ENCODE results near the gene EMC10. TPM values are rescaled to one million over a fixed set of nuclear protein-coding genes. Genes with fewer than 3 reads are reported as not detected.
"Not testable (repeated sequence)": the region's sequence is repeated elsewhere in the genome, so short reads cannot be mapped to it uniquely, and the experiment has no call there.

EMC10 gene
- total RNA-seq, 4 donors from 2014 or later, result 34.9 to 77.2 (median 71.1) TPM

GRCh38 chr19:50435627-50436026, 40.7 kb upstream of the EMC10 start:
- DNase-seq (ENCODE audit: low spot score in 2 of 2), result no peak

DNA sequence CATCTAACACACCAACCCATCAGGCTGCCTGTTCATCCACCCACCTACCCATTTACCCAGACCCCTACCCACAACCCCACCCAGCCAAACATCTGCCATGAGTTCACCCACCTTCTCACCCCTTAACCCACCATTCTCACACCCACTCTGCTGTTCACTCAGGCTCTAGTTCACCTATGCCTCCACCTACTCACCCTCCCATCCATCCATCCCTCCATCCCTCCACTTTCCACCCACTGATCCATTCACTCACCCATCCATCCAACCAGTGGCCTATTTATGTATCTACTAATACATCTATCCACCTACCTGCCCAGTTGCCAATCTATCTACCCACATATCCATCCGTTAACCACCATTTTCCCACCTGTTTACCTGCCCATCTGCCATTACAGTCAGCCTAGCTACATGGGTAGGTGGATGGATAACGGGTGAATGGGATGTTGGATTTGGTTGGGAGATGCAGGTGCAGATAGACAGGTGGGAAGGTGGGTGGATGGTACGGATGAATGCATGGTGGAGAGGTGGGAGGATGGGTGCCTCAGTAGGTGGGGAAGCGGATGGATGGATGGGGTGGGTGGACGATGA, 38.4 kb upstream of the EMC10 start:
- Histone ChIP-seq H3K27me3 (peaks cover 29% of the 10 kb centered on the region), H3K27ac (no peak overlapping the region), H3K36me3 (no peaks in the 10 kb centered on the region), H3K4me1 (no peaks in the 10 kb centered on the region), H3K4me3 (no peak overlapping the region), H3K9me3 (no peaks in the 10 kb centered on the region)
- TF ChIP-seq POLR2A (IDR thresholded peaks at IDR 0.05) (no peak), CTCF (IDR thresholded peaks at IDR 0.05) (no peak), EP300 (IDR thresholded peaks at IDR 0.05) (no peak)
- no peak for DNase-seq (ENCODE audit: low spot score in 2 of 2)
- WGBS, result 85% methylated on average over 5 of the region's 5 CpGs

More at GRCh38 chr19:50435627-50436026, 40.7 kb upstream of the EMC10 start:
- no peak overlapping the region for H3K27ac ChIP-seq
- H3K4me3 ChIP-seq, result no peak overlapping the region
- 82% methylated on average over 12 of the region's 12 CpGs for WGBS
- peaks cover 20% of the 10 kb centered on the region for H3K4me1 ChIP-seq
- TF ChIP-seq CTCF (IDR thresholded peaks at IDR 0.05) (no peak), EP300 (IDR thresholded peaks at IDR 0.05) (no peak), POLR2AphosphoS5 (IDR thresholded peaks at IDR 0.05) (no peak), POLR2A (IDR thresholded peaks at IDR 0.05) (no peak)
- H3K36me3 ChIP-seq, result no peaks in the 10 kb centered on the region
- peaks cover 41% of the 10 kb centered on the region for H3K27me3 ChIP-seq
- no peaks in the 10 kb centered on the region for H3K9me3 ChIP-seq

GRCh38 chr19:50439130-50439529, 37.2 kb upstream of the EMC10 start:
- H3K4me1 ChIP-seq, result not testable (repeated sequence)

GRCh38 chr19:50444059-50444458, 32.2 kb upstream of the EMC10 start:
- H3K36me3 ChIP-seq, result no peaks in the 10 kb centered on the region
- H3K27me3 ChIP-seq, result no peaks in the 10 kb centered on the region
- no peak for DNase-seq (ENCODE audit: low spot score in 2 of 2)
- no peak overlapping the region for H3K27ac ChIP-seq
- WGBS, result 77% methylated on average over 1 of the region's 1 CpG
- TF ChIP-seq CTCF (IDR thresholded peaks at IDR 0.05) (no peak), POLR2AphosphoS5 (IDR thresholded peaks at IDR 0.05) (no peak), EP300 (IDR thresholded peaks at IDR 0.05) (no peak), POLR2A (IDR thresholded peaks at IDR 0.05) (no peak)
- H3K4me1 ChIP-seq, result no peaks in the 10 kb centered on the region
- H3K9me3 ChIP-seq, result no peaks in the 10 kb centered on the region
- H3K4me3 ChIP-seq, result no peak overlapping the region

More at GRCh38 chr19:50439130-50439529, 37.2 kb upstream of the EMC10 start:
- not testable (repeated sequence) for DNase-seq (ENCODE audit: low spot score in 2 of 2); H3K36me3 ChIP-seq; H3K27ac ChIP-seq; H3K4me3 ChIP-seq; H3K9me3 ChIP-seq
- 42% methylated on average over 2 of the region's 2 CpGs for WGBS
- peaks cover 20% of the 10 kb centered on the region for H3K27me3 ChIP-seq

DNA sequence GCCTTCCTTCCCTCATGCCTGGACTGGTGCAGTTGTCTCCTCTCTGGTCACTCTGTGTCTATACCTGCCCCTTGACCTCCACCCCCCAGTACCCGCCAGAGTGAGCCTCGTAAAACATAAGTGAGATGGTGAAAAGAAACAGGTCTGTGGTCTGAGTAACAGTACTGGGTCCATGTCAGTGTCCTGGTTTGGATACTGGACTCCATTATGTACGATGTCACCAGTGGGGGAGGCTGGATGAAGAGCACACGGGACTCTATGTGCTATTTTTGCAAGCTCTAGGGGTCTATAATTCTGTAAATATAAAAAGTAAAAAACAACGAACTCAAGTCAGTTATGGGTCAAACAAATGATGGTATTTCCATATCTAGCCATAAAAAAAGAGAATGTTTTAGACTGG, 29.3 kb upstream of the EMC10 start:
- 84% methylated on average over 5 of the region's 5 CpGs for WGBS
- DNase-seq (ENCODE audit: low spot score in 2 of 2), result no peak
- Histone ChIP-seq H3K27ac (no peak overlapping the region), H3K4me3 (no peak overlapping the region), H3K9me3 (no peaks in the 10 kb centered on the region), H3K4me1 (no peaks in the 10 kb centered on the region), H3K36me3 (no peaks in the 10 kb centered on the region), H3K27me3 (peaks cover 22% of the 10 kb centered on the region)
- TF ChIP-seq POLR2AphosphoS5 (IDR thresholded peaks at IDR 0.05), result no peak
- no peak for TF ChIP-seq CTCF (IDR thresholded peaks at IDR 0.05)
- TF ChIP-seq EP300 (IDR thresholded peaks at IDR 0.05), result no peak
- TF ChIP-seq POLR2A (IDR thresholded peaks at IDR 0.05), result no peak

- H3K36me3 ChIP-seq, result no peaks in the 10 kb centered on the region
- 95% methylated on average over 10 of the region's 10 CpGs for WGBS
- no peak overlapping the region for H3K27ac ChIP-seq
- no peak for DNase-seq (ENCODE audit: low spot score in 2 of 2)
- H3K4me3 ChIP-seq, result no peak overlapping the region
- no peaks in the 10 kb centered on the region for H3K4me1 ChIP-seq
- H3K9me3 ChIP-seq, result no peaks in the 10 kb centered on the region
- peaks cover 22% of the 10 kb centered on the region for H3K27me3 ChIP-seq
- TF ChIP-seq POLR2A (IDR thresholded peaks at IDR 0.05), result no peak
- no peak for TF ChIP-seq EP300 (IDR thresholded peaks at IDR 0.05)
- no peak for TF ChIP-seq CTCF (IDR thresholded peaks at IDR 0.05)
- no peak for TF ChIP-seq POLR2AphosphoS5 (IDR thresholded peaks at IDR 0.05)
These were observed 28.6 kb upstream of the EMC10 start for GRCh38 chr19:50447750-50448149.

All from suprapubic skin (tissue), 4 donors.